Measurements from ENCODE around the gene HSPB6.
"Not testable (repeated sequence)": the region's sequence is repeated elsewhere in the genome, so short reads cannot be mapped to it uniquely, and the experiment has no call there.

- TF ChIP-seq REST (IDR thresholded peaks at IDR 0.05; ENCODE audit: insufficient replicate concordance, low read depth); CTCF (IDR thresholded peaks at IDR 0.05; ENCODE audit: insufficient read depth, low read length); GABPA (IDR thresholded peaks at IDR 0.05; ENCODE audit: low read depth); POLR2AphosphoS5 (IDR thresholded peaks at IDR 0.05; ENCODE audit: low read depth); SPI1 (IDR thresholded peaks at IDR 0.05; ENCODE audit: borderline replicate concordance, low read depth): not testable (repeated sequence)
Measured at GRCh38 chr19:35772362-35772761, 15.5 kb upstream of the HSPB6 start.

Data from HL-60 (cell line).